ENCODE measurements around the gene BHLHA15.

Gene BHLHA15

GRCh38 chr7:98242934-98243333 lies 31.7 kb downstream of the BHLHA15 start:
- no peak for DNase-seq (ENCODE audit: low spot score in 2 of 2)
- in situ Hi-C loops (cut with MboI; ENCODE audit: low sequenced_read_pairs) = no loop called here
- H3K9me3 ChIP-seq = no peaks in the 10 kb centered on the region
- H3K4me1 ChIP-seq = no peaks in the 10 kb centered on the region
- H3K27me3 ChIP-seq (ENCODE audit: low read depth) = no peaks in the 10 kb centered on the region
- H3K36me3 ChIP-seq (replicated peaks) = no peaks in the 10 kb centered on the region
- no peak overlapping the region for H3K4me3 ChIP-seq

GRCh38 chr7:98244871-98245270 lies 33.6 kb downstream of the BHLHA15 start:
- no peak overlapping the region for H3K4me3 ChIP-seq

GRCh38 chr7:98248156-98248555 lies 36.9 kb downstream of the BHLHA15 start:
- H3K27me3 ChIP-seq (ENCODE audit: low read depth) = no peaks in the 10 kb centered on the region
- H3K9me3 ChIP-seq = no peaks in the 10 kb centered on the region
- H3K4me3 ChIP-seq = no peak overlapping the region
- no peak for DNase-seq (ENCODE audit: low spot score in 2 of 2)
- in situ Hi-C loops (cut with MboI; ENCODE audit: low sequenced_read_pairs) = no loop called here
- H3K36me3 ChIP-seq (replicated peaks) = no peaks in the 10 kb centered on the region
- no peaks in the 10 kb centered on the region; the same call in 1 of the 2 replicates for H3K4me1 ChIP-seq

More at GRCh38 chr7:98244871-98245270, 33.6 kb downstream of the BHLHA15 start:
- DNase-seq (ENCODE audit: low spot score in 2 of 2) = no peak
- H3K9me3 ChIP-seq = no peaks in the 10 kb centered on the region
- H3K36me3 ChIP-seq (replicated peaks) = no peaks in the 10 kb centered on the region
- H3K27me3 ChIP-seq (ENCODE audit: low read depth) = no peaks in the 10 kb centered on the region
- in situ Hi-C loops (cut with MboI; ENCODE audit: low sequenced_read_pairs) = no loop called here
- H3K4me1 ChIP-seq = no peaks in the 10 kb centered on the region

GRCh38 chr7:98249106-98249505 lies 37.9 kb downstream of the BHLHA15 start:
- Histone ChIP-seq H3K4me3 (no peak overlapping the region), H3K4me1 (no peaks in the 10 kb centered on the region; the same call in 1 of the 2 replicates), H3K36me3 (replicated peaks) (no peaks in the 10 kb centered on the region), H3K9me3 (no peaks in the 10 kb centered on the region), H3K27me3 (ENCODE audit: low read depth) (no peaks in the 10 kb centered on the region)
- DNase-seq (ENCODE audit: low spot score in 2 of 2) = no peak
- in situ Hi-C loops (cut with MboI; ENCODE audit: low sequenced_read_pairs) = no loop called here

GRCh38 chr7:98250789-98251188 lies 39.5 kb downstream of the BHLHA15 start:
- no peaks in the 10 kb centered on the region for H3K36me3 ChIP-seq (replicated peaks)
- H3K4me1 ChIP-seq = no peaks in the 10 kb centered on the region; the same call in 1 of the 2 replicates
- H3K27me3 ChIP-seq (ENCODE audit: low read depth) = no peaks in the 10 kb centered on the region
- H3K9me3 ChIP-seq = no peaks in the 10 kb centered on the region
- H3K4me3 ChIP-seq = no peak overlapping the region; the same call in 1 of the 2 replicates
- in situ Hi-C loops (cut with MboI; ENCODE audit: low sequenced_read_pairs) = no loop called here
- no peak for DNase-seq (ENCODE audit: low spot score in 2 of 2)

- no peaks in the 10 kb centered on the region for H3K27me3 ChIP-seq (ENCODE audit: low read depth)
- in situ Hi-C loops (cut with MboI; ENCODE audit: low sequenced_read_pairs) = no loop called here
- peak overlapping the region; percentile 81 for H3K4me3 ChIP-seq
- H3K36me3 ChIP-seq (replicated peaks) = no peaks in the 10 kb centered on the region
- no peaks in the 10 kb centered on the region for H3K9me3 ChIP-seq
- H3K4me1 ChIP-seq = no peaks in the 10 kb centered on the region; the same call in 1 of the 2 replicates
- DNase-seq (ENCODE audit: low spot score in 2 of 2) = no peak
Measured at GRCh38 chr7:98251231-98251600, 40.0 kb downstream of the BHLHA15 start.

- H3K36me3 ChIP-seq (replicated peaks) = peaks cover under 1% of the 10 kb centered on the region; the same call in 1 of the 2 replicates
- H3K4me1 ChIP-seq = no peaks in the 10 kb centered on the region; the same call in 1 of the 2 replicates
- peak within 1 kb of the TSS; percentile 81 for H3K4me3 ChIP-seq
- peak; percentile 88 to 94 for DNase-seq (ENCODE audit: low spot score in 2 of 2)
- in situ Hi-C loops (cut with MboI; ENCODE audit: low sequenced_read_pairs) = no loop called here
- H3K9me3 ChIP-seq = no peaks in the 10 kb centered on the region
- H3K27me3 ChIP-seq (ENCODE audit: low read depth) = no peaks in the 10 kb centered on the region
Measured at GRCh38 chr7:98251601-98252424, 40.6 kb downstream of the BHLHA15 start, which contains the start of gene TECPR1. Gene TECPR1, minus strand, starts transcription at chr7:98252232. Its CDS starts 6,086 bp downstream, at chr7:98246146.

GRCh38 chr7:98252425-98253054 lies 41.3 kb downstream of the BHLHA15 start:
- no peaks in the 10 kb centered on the region for H3K27me3 ChIP-seq (ENCODE audit: low read depth)
- H3K36me3 ChIP-seq (replicated peaks) = peaks cover 3% of the 10 kb centered on the region; the same call in 1 of the 2 replicates
- DNase-seq (ENCODE audit: low spot score in 2 of 2) = no peak
- in situ Hi-C loops (cut with MboI; ENCODE audit: low sequenced_read_pairs) = no loop called here
- no peaks in the 10 kb centered on the region; the same call in 1 of the 2 replicates for H3K4me1 ChIP-seq
- peak overlapping the region; percentile 81 for H3K4me3 ChIP-seq
- no peaks in the 10 kb centered on the region for H3K9me3 ChIP-seq

- no peak for DNase-seq (ENCODE audit: low spot score in 2 of 2)
- in situ Hi-C loops (cut with MboI; ENCODE audit: low sequenced_read_pairs) = no loop called here
- H3K9me3 ChIP-seq = no peaks in the 10 kb centered on the region
Measured at GRCh38 chr7:98254516-98254915, 43.3 kb downstream of the BHLHA15 start.

GRCh38 chr7:98254951-98255610 lies 43.8 kb downstream of the BHLHA15 start:
- H3K36me3 ChIP-seq (replicated peaks) = peaks cover 3% of the 10 kb centered on the region; the same call in 1 of the 2 replicates
- H3K27me3 ChIP-seq (ENCODE audit: low read depth) = no peaks in the 10 kb centered on the region
- H3K9me3 ChIP-seq = no peaks in the 10 kb centered on the region
- no peak overlapping the region for H3K4me3 ChIP-seq
- H3K4me1 ChIP-seq = no peaks in the 10 kb centered on the region; the same call in 1 of the 2 replicates
- in situ Hi-C loops (cut with MboI; ENCODE audit: low sequenced_read_pairs) = no loop called here
- no peak for DNase-seq (ENCODE audit: low spot score in 2 of 2)

More at GRCh38 chr7:98254516-98254915, 43.3 kb downstream of the BHLHA15 start:
- no peaks in the 10 kb centered on the region; the same call in 1 of the 2 replicates for H3K4me1 ChIP-seq
- no peaks in the 10 kb centered on the region for H3K27me3 ChIP-seq (ENCODE audit: low read depth)
- H3K4me3 ChIP-seq = no peak overlapping the region
- peaks cover 3% of the 10 kb centered on the region; the same call in 1 of the 2 replicates for H3K36me3 ChIP-seq (replicated peaks)

GRCh38 chr7:98256431-98256830 lies 45.2 kb downstream of the BHLHA15 start:
- H3K4me1 ChIP-seq = no peaks in the 10 kb centered on the region; the same call in 1 of the 2 replicates
- H3K4me3 ChIP-seq = no peak overlapping the region
- H3K27me3 ChIP-seq (ENCODE audit: low read depth) = no peaks in the 10 kb centered on the region
- in situ Hi-C loops (cut with MboI; ENCODE audit: low sequenced_read_pairs) = no loop called here
- no peaks in the 10 kb centered on the region for H3K9me3 ChIP-seq
- DNase-seq (ENCODE audit: low spot score in 2 of 2) = no peak
- H3K36me3 ChIP-seq (replicated peaks) = peaks cover 3% of the 10 kb centered on the region; the same call in 1 of the 2 replicates

GRCh38 chr7:98257701-98258100 lies 46.5 kb downstream of the BHLHA15 start:
- in situ Hi-C loops (cut with MboI; ENCODE audit: low sequenced_read_pairs) = no loop called here
- Histone ChIP-seq H3K4me1 (no peaks in the 10 kb centered on the region; the same call in 1 of the 2 replicates), H3K36me3 (replicated peaks) (peaks cover 3% of the 10 kb centered on the region; the same call in 1 of the 2 replicates), H3K27me3 (ENCODE audit: low read depth) (no peaks in the 10 kb centered on the region), H3K9me3 (no peaks in the 10 kb centered on the region), H3K4me3 (no peak overlapping the region)
- no peak for DNase-seq (ENCODE audit: low spot score in 2 of 2)
